Superior temporal gyrus (tissue), 1 donor: ENCODE measurements around the gene EN1.

ENCODE experiments used
- DNase-seq: peaks from one replicate; pipeline ENCODE4 v3.0.0-alpha.2; 2016; ENCODE audit errors: extremely low spot score

The EN1 gene

GRCh38 chr2:118846953-118847761, at the start of gene EN1:
EN1 (minus strand) TSS chr2:118847648; CDS start chr2:118847167, 481 bp downstream.
- DNase-seq = no peak

DNA sequence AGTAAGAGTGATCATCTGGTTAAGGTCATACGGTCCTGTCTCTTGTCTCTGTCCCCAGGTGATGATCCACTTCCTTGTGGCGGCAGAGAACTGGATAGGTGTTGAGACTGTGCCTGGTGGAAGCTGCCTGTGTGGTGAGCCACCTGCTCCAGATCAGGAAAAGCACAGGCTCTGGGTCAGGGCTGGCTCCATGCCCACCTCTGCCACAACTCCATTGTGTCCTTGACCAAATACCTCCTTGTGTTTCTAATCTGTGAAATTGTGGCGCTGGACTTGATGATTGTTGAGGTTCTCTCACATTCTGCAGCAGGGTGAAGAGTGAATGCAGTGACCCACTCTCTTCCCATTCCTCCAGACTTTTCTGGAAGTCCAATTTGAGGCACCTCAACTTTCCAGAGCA, 45.7 kb upstream of the EN1 start:
- DNase-seq = no peak

GRCh38 chr2:118889995-118890394, 42.5 kb upstream of the EN1 start:
- no peak for DNase-seq

DNA sequence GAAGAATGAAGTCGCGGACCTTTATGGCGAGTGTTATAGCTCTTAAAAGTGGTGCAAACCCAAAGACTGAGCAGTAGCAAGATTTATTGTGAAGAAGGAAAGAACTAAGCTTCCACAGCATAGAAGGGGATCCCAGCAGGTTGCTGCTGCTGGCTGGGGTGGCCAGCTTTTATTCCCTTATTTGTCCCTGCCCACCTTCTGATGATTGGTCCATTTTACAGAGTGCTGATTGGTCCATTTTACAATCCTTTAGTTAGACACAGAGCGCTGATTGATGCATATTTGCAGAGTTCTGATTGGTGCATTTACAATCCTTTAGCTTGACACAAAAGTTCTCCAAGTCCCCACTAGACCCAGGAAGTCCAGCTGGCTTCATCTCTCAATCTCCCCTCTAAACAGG, 36.3 kb upstream of the EN1 start:
- DNase-seq = no peak

- DNase-seq = peak; percentile 75
Measured at GRCh38 chr2:118882693-118883336, 35.4 kb upstream of the EN1 start.

DNA sequence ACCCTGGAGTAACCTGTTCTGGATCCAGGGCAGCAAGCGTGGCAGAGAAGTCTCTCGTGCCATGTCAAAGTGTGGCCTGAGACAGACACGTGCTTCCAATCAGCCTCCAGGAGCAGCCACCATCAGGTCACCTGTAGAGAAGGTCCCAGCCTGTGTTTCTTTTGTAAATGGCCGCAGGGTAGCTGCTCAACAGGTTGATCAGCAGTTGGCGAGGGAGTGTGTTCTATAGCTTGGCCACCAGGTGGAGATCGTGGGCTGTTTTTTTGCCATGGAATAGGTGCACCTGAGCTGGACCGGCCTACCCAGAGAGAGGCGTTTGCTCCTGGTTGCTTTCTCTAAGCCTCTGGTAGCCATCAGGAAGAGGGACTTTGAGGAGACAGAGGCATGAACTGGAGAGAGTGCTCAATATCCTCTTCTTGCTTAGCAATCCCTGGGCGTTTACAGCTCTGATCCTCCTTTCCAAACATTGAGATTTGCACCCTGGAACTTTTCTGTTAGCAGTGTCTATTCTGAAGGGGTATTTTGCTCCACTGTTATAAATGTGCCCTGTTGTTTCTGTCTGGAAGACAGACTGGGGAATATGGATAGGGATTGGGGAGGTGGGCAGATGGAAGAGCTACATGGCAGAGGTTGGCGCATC, 34.2 kb upstream of the EN1 start:
- DNase-seq = peak; percentile 72

DNA sequence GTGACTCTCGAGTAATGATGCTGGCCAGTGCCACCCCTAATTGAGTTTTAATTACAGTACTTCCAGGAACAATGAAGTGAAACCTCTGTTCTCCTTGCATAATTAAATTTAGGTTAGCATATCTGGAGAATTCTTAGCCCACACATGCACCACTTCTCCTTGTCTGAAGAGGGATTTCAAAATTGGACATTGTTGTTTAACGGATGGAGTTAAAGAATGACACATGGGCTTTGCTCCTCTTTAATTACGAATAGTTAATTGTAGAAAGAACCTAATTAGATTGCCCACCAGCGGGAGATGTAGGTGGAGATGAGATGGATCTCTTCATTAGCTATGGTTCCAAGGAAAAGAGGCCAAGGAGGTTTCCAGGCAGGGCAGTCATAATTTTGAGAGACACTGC, 33.1 kb upstream of the EN1 start:
- DNase-seq = no peak

DNA sequence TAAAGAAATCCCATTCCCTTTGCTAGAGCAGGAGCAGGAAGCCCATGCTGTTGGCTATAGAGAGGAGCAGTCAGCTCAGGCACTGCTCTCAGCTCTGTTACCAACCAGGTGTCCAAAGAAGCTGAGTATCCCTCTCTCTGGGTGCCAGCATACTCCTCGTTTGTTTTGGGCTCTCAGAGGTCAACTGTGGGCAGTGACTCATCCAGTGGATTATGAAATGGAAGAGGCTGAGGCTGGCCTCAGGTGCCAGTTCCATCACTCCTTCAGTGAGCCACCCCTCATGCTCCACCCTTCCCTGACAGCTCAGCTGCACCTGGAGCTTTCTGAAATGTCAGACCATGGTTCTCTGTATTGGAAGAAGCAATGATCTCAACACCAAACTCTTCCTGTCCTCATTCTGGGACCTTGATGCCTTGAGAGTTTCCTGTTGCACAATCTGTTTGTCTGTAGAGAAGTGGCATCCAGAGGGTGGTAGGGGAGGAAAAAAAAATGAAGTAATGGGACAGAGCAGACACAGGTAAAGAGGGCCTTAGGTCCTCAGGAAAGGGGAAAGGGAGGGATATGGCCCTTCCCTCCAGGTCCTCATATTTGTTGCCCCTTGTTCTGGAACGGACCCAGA, 31.2 kb upstream of the EN1 start:
- DNase-seq = no peak

DNA sequence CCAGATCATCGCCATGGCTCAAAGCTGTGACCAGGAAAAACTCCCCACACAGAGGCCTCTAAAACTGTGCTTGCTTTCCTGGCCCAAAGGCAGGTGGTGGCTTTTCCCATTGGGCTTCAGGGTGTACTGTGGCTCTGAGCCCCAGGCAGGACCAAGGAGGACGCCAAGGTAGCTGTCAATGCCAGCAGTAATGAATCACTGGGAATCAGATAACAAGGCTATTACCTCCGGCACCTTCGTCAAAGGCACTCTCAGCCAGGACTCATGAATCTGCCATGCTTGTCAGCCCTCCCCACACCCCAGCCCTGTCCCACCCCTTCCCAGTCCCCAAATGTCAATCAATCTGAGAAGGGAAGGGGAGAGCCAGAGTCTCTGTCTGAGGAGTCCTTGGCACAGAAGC, 27.9 kb upstream of the EN1 start:
- DNase-seq = no peak

GRCh38 chr2:118874324-118874723, 26.9 kb upstream of the EN1 start:
- no peak for DNase-seq

DNA sequence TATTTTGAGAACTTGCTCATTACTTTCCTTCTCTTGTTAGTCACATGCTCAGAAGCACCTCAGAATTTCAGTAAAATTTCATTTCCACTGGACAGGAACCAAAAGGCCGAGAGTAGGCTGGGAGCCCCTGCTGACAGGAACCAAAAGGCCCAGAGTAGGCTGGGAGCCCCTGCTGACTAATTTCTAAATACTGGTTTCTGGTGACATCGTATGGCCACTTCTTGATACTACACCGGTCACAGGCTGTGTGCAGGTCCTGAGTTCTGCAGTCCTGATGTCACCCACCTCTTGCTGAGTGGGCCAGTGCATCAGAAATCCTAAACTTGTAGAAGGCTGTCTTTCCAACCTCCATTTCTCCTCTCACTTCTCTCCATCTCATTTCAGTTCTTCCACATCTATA, 17.7 kb upstream of the EN1 start:
- DNase-seq = peak; percentile 63

GRCh38 chr2:118864207-118864606, 16.8 kb upstream of the EN1 start:
- no peak for DNase-seq

DNA sequence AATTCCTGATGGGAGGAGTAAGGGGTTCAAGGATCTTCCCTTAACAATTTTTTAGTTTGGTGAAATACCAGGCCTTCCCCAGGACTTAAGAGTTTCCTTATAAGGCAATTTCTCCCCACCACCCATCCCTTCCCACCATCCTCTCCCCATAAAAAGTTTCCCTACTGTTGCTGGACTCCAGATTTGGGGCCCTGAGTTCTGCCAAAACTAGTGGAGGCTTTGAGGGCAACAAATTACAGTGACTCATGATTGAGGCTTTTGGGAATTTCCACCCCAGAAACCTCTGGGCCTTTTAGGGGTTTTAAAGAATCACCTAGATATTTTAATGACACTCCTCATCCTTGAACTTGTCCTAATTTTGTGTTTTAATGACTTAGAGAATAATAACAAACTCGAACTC, 14.3 kb upstream of the EN1 start:
- DNase-seq = no peak

DNA sequence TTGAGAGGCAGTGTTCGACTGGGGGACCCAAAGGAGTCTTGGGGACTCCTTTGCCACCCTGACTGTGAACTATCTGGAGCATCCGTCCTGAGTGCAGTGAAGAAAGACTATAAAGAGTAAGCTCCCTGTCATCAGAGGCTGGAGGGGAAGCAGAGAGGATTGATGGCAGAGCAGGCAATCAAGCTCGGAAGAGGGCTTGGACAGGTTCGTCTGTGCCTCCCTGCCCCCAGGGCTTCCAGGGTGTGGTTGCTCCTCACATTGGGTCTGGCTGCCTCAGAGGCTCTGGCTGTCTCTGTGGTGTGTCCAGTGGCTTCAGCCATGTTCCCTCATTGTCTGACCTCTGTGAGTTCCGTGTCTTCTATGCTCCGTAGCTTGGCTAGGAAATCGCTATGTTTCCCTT, 13.8 kb upstream of the EN1 start:
- DNase-seq = no peak

GRCh38 chr2:118860506-118860905, 13.1 kb upstream of the EN1 start:
- no peak for DNase-seq

DNA sequence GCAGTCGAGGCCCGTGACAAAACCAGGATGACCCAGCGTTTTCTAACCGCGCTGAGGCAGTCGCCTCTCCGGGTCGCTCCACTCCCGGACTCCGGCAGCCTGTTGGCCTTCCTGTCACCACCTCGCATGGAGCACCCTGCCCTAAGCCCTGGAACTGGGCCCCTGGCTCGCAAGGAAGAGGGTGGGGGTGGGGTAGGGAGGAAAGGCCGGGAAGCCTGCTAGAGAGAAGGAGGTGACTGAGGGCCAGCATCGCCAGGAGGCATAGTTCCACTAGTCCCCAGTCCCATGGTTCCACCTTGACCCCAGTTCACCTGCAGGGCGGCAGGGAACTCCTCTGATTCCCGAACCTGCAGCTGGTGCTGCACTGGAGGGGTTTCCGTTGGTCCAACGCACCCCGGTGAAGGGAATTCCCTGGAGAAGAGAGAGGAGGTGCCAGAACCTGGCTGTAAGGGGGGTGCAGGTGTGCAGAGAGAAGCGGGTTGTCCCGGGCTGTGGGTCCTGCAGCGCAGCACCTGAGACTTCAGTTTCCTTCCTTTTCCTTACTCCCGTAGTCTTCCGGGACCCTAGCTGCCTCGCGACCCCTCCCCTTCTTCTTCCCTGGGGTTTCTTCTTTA, 11.8 kb upstream of the EN1 start:
- no peak for DNase-seq

DNA sequence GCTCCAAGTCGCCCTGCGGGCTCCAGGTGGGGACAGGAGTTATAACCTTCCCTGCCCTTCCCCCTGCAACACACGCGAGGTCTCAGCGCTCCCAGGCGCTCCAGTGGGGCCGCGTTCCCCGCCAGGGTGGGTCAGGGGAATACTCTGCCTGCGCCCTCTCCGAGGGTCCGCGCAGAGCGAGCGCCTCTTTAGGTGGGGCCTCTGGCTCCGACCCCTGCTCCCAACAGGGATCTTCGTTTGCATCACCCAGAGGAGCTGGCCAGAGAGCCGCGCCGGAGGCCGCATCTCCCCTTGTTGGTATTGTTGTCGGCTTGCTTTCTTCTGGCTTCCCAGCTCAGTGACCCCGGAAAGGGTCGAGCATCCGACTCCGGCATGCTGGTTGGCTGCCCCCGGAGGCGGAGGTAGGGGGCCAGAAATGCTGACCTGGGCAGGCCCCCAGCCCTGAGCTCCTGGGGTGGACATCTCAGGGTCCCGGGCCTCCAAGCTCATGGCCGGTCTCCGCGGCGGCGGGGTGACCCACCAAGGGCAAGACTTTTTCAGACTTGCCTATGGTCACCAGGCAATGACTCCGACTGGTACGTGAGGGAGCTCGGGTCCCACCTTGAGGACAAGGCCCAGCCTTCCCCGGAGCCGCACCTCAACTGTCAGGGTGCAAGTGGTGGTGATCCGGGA, 11.2 kb upstream of the EN1 start:
- DNase-seq = no peak

DNA sequence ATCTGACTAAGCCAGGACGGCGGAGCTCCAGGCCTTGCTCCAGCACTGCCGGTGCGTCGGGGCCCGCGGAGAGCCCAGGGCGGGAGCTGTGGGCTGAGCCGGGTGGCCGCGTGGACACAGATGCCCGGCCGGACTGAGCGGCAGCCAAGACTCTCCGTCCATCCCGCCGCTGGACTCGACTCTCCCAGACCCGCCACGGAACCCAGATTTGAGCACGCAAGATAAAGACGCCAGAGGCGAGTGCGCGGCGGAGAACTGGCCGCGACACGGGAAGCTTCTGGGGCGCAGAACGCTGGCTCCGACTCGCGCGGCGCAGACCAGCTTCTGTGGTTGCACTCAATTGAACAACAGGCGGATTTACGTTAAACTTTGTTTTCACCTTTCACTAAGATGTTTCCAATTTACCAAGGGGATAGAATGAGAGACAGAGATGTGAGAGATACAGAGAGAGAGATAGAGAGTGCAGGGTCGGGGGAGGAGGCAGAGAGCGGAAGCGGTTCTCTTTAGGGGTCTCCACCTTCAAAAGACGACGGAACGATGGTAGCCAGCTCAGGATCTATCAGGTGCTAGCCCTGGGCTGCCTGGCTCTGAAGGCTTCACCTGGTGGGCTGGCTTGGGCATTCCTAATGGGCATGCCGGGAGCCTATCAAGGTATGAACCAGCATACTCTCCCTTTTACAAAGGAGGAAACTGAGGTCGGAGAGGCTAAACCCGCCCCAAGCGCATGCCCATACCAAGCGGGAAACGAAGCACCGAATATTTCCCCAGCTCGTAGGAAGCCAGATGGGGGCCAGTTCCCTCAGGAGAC, 10.4 kb upstream of the EN1 start:
- DNase-seq = no peak

GRCh38 chr2:118856978-118857676, 9.7 kb upstream of the EN1 start:
- DNase-seq = no peak

DNA sequence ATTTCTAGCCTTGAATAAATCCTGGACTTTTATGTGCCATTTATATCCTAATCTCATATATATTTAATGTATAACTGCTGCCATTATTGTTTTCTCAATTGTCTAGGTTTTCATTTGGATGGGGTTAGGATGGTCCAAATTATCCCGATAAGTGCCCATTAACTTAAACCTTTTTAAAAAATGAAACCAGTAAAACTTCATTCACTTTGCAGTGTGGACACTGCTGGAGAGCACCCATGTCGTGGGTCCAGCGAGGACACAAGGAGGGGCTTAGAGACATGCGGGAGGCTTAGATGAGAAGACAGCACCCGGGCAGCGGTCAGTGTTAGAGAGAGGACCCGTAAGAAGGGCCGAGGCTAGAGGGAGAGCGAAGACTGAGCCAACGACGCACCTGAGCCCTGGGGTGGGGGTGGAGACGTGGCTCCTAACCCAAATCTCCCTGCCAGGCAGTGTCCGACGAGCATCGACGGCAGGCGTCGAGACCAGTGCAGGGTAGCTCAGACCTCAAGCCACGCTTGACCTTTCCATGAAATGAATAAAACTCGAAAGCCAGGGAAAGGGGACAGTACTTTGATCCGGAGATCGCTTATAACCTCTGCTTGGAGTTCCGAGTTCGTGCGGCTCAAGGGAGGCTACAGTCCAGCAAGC, 9.0 kb upstream of the EN1 start:
- no peak for DNase-seq
